B cell (primary cell): ENCODE data around the gene DVL2. TPM values are rescaled to one million over a fixed set of nuclear protein-coding genes. Genes with fewer than 3 reads are reported as not detected.
A peak's percentile ranks its signal among the peaks of the same experiment; 100 is the strongest.

ENCODE experiments used
- ATAC-seq: fragments of 200-7000 bp; cut with Tn5 transposase; one replicate; pipeline ENCODE4 v1.10.0; 2021; ENCODE audit warnings: low read depth, mild to moderate bottlenecking, moderate number of reproducible peaks, moderate library complexity
- CTCF ChIA-PET: fragments of 350-600 bp; sonication (Branson Sonifier 250); formaldehyde crosslinking; loops from one replicate; lab custom pipeline; 2021; ENCODE audit warnings: antibody characterized with exemption, inconsistent platforms; lab: Charles Lee
- POLR2A ChIA-PET: fragments of 350-600 bp; sonication (Branson Sonifier 250); formaldehyde crosslinking; loops from one replicate; lab custom pipeline; 2021; ENCODE audit warnings: antibody characterized with exemption; lab: Charles Lee
- DNase-seq: peaks from one replicate; pipeline ENCODE4 v3.0.0; 2013
- H2AFZ ChIP-seq: 2 replicates; pipeline ENCODE4 v1.6.1; 2012; ENCODE audit warnings: mild to moderate bottlenecking, low read depth, low read length; ENCODE audit not compliant: insufficient read depth, poor library complexity, severe bottlenecking
- H3K27ac ChIP-seq, 2 donors: 1 replicate in 1 of 2; 2 replicates in 1 of 2; pipeline ENCODE4 v1.5.1; 2012 to 2013; ENCODE audit warnings: low read length in 2 of 2, mild to moderate bottlenecking in 2 of 2, moderate library complexity in 1 of 2
- H3K27me3 ChIP-seq, 4 experiments: fragments of 200-600 bp in 1 of 4; sonication (generic) in 1 of 4; replicated peaks in 1 of 4; 1 replicate in 2 of 4; 2 replicates in 2 of 4; pipeline versions ENCODE4 v1.6.1 to v1.7.0; 2013 to 2016; ENCODE audit warnings: low read length in 3 of 4, mild to moderate bottlenecking in 2 of 4, mixed read lengths in 1 of 4, moderate library complexity in 1 of 4; ENCODE audit not compliant: insufficient read depth in 4 of 4, control insufficient read depth in 3 of 4; ENCODE audit errors: control extremely low read depth in 1 of 4
- H3K36me3 ChIP-seq, 2 experiments: replicated peaks in 1 of 2; 1 replicate in 1 of 2; 2 replicates in 1 of 2; pipeline versions ENCODE4 v1.6.1 to v1.7.1; 2013; ENCODE audit warnings: low read length in 1 of 2; ENCODE audit not compliant: insufficient read depth in 2 of 2, control insufficient read depth in 1 of 2; ENCODE audit errors: control extremely low read depth in 1 of 2, extremely low read depth in 1 of 2
- H3K4me1 ChIP-seq, 2 donors: fragments of 200-600 bp in 1 of 2; sonication (generic) in 1 of 2; 1 replicate in 1 of 2; 2 replicates in 1 of 2; pipeline versions ENCODE4 v1.5.1 to v1.6.1; 2013 to 2017; ENCODE audit warnings: low read length in 2 of 2; ENCODE audit not compliant: control insufficient read depth in 2 of 2, insufficient read depth in 2 of 2
- H3K4me2 ChIP-seq: replicated peaks from 2 replicates; pipeline ENCODE3; 2012; ENCODE audit warnings: mild to moderate bottlenecking, low read depth, low read length; ENCODE audit not compliant: poor library complexity, severe bottlenecking
- H3K4me3 ChIP-seq, 5 experiments: fragments of 200-600 bp in 1 of 5; sonication (generic) in 1 of 5; 1 replicate in 3 of 5; 2 replicates in 2 of 5; pipeline versions ENCODE4 v1.5.1 to v1.7.0; 2011 to 2016; ENCODE audit warnings: low read length in 4 of 5, mild to moderate bottlenecking in 4 of 5, low read depth in 2 of 5, control low read depth in 1 of 5, moderate library complexity in 1 of 5; ENCODE audit not compliant: insufficient read depth in 1 of 5; ENCODE audit errors: control extremely low read depth in 1 of 5, extremely low read depth in 1 of 5
- H3K79me2 ChIP-seq: fragments of 200-600 bp; sonication (generic); one replicate; pipeline ENCODE4 v1.6.0; 2016; ENCODE audit warnings: low read length; ENCODE audit not compliant: control insufficient read depth, insufficient read depth
- H3K9ac ChIP-seq: fragments of 200-600 bp; sonication (generic); 2 replicates; pipeline ENCODE4 v1.6.1; 2017; ENCODE audit warnings: mild to moderate bottlenecking, low read length, moderate library complexity
- H3K9me3 ChIP-seq, 3 donors: one replicate each; pipeline versions ENCODE4 v1.6.1 to v1.7.1; 2013; ENCODE audit warnings: low read length in 2 of 3; ENCODE audit not compliant: control insufficient read depth in 2 of 3, insufficient read depth in 1 of 3; ENCODE audit errors: control extremely low read depth in 1 of 3
- H4K20me1 ChIP-seq: 2 replicates; pipeline ENCODE4 v1.6.0; 2012; ENCODE audit warnings: mild to moderate bottlenecking, low read length; ENCODE audit not compliant: insufficient read depth, control insufficient read depth, poor library complexity, severe bottlenecking
- H3K27ac Mint-ChIP-seq: one replicate; pipeline ENCODE4 v1.8.0; 2021; ENCODE audit warnings: mixed read lengths
- H3K27me3 Mint-ChIP-seq: one replicate; pipeline ENCODE4 v1.8.0; 2021; ENCODE audit warnings: mixed read lengths
- H3K4me1 Mint-ChIP-seq: one replicate; pipeline ENCODE4 v1.8.0; 2021; ENCODE audit warnings: mixed read lengths
- H3K4me3 Mint-ChIP-seq: one replicate; pipeline ENCODE4 v1.8.0; 2021; ENCODE audit warnings: mixed read lengths
- H3K9me3 Mint-ChIP-seq: one replicate; pipeline ENCODE4 v1.8.0; 2022; ENCODE audit warnings: mixed read lengths; ENCODE audit not compliant: insufficient read depth
- EZH2 ChIP-seq: IDR thresholded peaks from 2 replicates; pipeline ENCODE4 v1.6.1; 2012; ENCODE audit warnings: borderline replicate concordance, low read depth, mild to moderate bottlenecking, moderate library complexity, low read length; ENCODE audit not compliant: insufficient read depth, poor library complexity, severe bottlenecking
- WGBS: methylation state at CpG from one replicate; pipeline ENCODE4 v1.1.5; 2013; ENCODE audit warnings: missing lambda C conversion rate; ENCODE audit not compliant: insufficient coverage; 5-methylcytosine and 5-hydroxymethylcytosine counted together
- intact Hi-C: fragments of 100-400 bp; cut with micrococcal nuclease; formaldehyde crosslinking; loops from one replicate; pipeline ENCODE4 v1.10.0; 2022
- polyA plus RNA-seq: library from polyadenylated mRNA; depleted of rRNA; stranded (reverse); fragments of >200 nt; gene quantifications from 2 replicates; pipeline ENCODE4 v1.2.3, GENCODE V29; 2012
- total RNA-seq, 2 donors: library from RNA; stranded (reverse); fragments of 120-200 nt in 1 of 2; gene quantifications; 1 replicate in 1 of 2; 2 replicates in 1 of 2; pipeline versions ENCODE4 v1.2.3 to v1.2.4, GENCODE V29; 2013 to 2022
- TF ChIP-seq, protein P1 (sequence below): fragments of 200-600 bp; IDR thresholded peaks from one replicate; pipeline ENCODE4 v1.8.0; 2022; ENCODE audit warnings: antibody characterized with exemption, mild to moderate bottlenecking

DVL2 gene
- total and polyA plus RNA-seq, 2 donors (not counting 1 experiment from before 2014, with no cell fraction given): 22.5 to 104 TPM

DNA sequence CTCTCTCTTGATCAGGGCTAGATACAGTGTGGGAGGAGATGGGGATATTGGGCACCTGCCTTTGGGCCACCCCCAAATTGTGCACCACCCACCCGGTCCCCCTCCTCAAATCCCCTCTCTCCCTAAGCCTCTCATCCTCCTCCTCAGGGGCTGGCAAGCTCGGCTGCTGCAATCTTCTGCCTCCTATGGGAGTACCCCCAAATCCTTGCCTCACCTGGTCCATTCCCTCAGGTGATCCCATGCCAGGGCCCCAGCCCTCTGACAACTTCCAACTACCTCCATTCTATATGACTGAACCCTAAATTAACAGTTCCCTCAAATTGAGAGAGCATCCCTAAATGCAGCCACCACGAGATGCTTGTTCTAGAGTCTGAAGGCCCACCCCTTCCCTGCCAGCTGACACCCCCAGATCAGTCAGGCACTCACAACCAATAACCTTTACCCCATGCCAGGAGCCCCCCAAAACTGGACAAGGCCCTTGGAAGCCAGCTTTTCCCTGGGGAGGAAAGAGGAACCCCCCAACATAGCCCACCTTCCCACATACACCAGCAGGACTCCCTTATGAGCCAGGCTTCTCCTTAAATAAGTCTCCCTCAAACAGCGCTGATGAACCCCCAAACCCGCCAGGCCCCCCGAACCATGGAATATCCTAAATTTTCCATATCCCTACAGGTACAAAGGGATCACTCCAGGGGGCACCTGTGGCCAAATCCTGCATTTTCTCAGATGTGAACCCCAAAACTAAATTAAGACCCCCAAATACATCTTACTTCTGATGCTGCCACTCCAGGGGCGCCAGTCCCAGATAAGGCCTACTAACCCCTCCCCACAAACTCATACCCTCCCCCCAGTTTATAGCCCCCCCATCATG, 17.8 kb downstream of the DVL2 start:
- TF ChIP-seq EZH2: no peak
- TF ChIP-seq, protein P1, sequence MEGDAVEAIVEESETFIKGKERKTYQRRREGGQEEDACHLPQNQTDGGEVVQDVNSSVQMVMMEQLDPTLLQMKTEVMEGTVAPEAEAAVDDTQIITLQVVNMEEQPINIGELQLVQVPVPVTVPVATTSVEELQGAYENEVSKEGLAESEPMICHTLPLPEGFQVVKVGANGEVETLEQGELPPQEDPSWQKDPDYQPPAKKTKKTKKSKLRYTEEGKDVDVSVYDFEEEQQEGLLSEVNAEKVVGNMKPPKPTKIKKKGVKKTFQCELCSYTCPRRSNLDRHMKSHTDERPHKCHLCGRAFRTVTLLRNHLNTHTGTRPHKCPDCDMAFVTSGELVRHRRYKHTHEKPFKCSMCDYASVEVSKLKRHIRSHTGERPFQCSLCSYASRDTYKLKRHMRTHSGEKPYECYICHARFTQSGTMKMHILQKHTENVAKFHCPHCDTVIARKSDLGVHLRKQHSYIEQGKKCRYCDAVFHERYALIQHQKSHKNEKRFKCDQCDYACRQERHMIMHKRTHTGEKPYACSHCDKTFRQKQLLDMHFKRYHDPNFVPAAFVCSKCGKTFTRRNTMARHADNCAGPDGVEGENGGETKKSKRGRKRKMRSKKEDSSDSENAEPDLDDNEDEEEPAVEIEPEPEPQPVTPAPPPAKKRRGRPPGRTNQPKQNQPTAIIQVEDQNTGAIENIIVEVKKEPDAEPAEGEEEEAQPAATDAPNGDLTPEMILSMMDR: no peak
- WGBS: 28% methylated on average over 7 of the region's 7 CpGs
- Histone ChIP-seq H2AFZ (no peak overlapping the region), H3K9me3 (no peaks in the 10 kb centered on the region), H3K79me2 (peaks cover 7% of the 10 kb centered on the region), H3K4me3 (no peak overlapping the region), H3K27ac (no peak overlapping the region), H3K9ac (no peak overlapping the region), H3K36me3 (no peaks in the 10 kb centered on the region), H3K27me3 (no peaks in the 10 kb centered on the region), H3K4me1 (peaks cover 32 to 64% of the 10 kb centered on the region in 2 donors), H3K4me2 (peak overlapping the region; percentile 21), H4K20me1 (no peaks in the 10 kb centered on the region)
- peak overlapping the region; percentile 11 for H3K4me3 Mint-ChIP-seq
- H3K27ac Mint-ChIP-seq: peak overlapping the region; percentile 47
- H3K9me3 Mint-ChIP-seq: no peaks in the 10 kb centered on the region
- no peaks in the 10 kb centered on the region for H3K27me3 Mint-ChIP-seq
- ATAC-seq: no peak
- H3K4me1 Mint-ChIP-seq: peaks cover 65% of the 10 kb centered on the region
- no peak for DNase-seq
- intact Hi-C loops: no loop called here
- POLR2A ChIA-PET: interaction anchor here (0.6 to 9.1 kb wide), 3 partner anchors 21 to 194 kb away, joined by 3 to 157 read pairs (median 4); partner anchors contain the start of genes CTDNEP1, DVL2, GABARAP and PHF23
- CTCF ChIA-PET: no interaction called here

DNA sequence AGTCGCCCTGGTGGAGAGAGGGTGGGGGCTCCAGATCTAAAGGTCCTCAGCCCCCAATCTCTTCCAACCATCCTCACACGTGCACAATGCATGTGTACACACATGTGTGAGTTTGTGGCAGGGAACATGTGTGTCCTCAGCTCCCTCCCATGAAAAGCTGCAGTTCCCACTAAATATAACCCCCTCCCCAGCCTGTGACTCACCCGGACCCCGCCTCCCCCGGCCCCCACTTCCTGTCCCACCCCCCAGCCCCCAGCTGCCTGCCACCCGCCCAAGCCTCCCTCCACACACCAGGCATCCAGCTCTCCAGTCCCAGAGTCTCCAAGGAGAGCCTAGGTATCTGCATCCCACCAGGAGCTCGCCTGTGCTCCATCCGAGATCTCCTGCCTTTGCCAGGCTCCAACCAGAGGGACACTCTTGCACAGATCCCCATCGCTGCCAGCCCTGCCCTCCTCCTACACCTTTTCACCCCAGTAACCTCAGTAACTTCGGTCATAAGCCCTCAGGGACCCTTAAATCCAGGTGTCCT, 18.6 kb downstream of the DVL2 start:
- peaks cover 31 to 58% of the 10 kb centered on the region in 2 donors for H3K4me1 ChIP-seq
- CTCF ChIA-PET: no interaction called here
- no peak overlapping the region for H2AFZ ChIP-seq
- no peaks in the 10 kb centered on the region for H3K27me3 Mint-ChIP-seq
- no peak overlapping the region for H3K27ac ChIP-seq
- no peak overlapping the region for H3K4me2 ChIP-seq
- no peaks in the 10 kb centered on the region for H3K27me3 ChIP-seq
- TF ChIP-seq, protein P1: no peak
- no peak for TF ChIP-seq EZH2
- 29% methylated on average over 4 of the region's 10 CpGs for WGBS
- H4K20me1 ChIP-seq: no peaks in the 10 kb centered on the region
- H3K9ac ChIP-seq: no peak overlapping the region
- POLR2A ChIA-PET: interaction anchor here (0.6 to 9.1 kb wide), 2 partner anchors 22 to 193 kb away, joined by 4 to 157 read pairs; partner anchors contain the start of genes DVL2, GABARAP and PHF23
- no peak overlapping the region for H3K27ac Mint-ChIP-seq
- H3K4me1 Mint-ChIP-seq: peaks cover 58% of the 10 kb centered on the region
- H3K4me3 Mint-ChIP-seq: no peak overlapping the region
- peaks cover 7% of the 10 kb centered on the region for H3K79me2 ChIP-seq
- no peaks in the 10 kb centered on the region for H3K36me3 ChIP-seq
- no peaks in the 10 kb centered on the region for H3K9me3 ChIP-seq
- intact Hi-C loops: loop anchor here (2.0 kb wide), 3 partner anchors 91 to 471 kb away; partner anchors contain the start of genes EIF5A, TMEM256 and TP53
- no peak for ATAC-seq
- H3K9me3 Mint-ChIP-seq: no peaks in the 10 kb centered on the region
- no peak overlapping the region for H3K4me3 ChIP-seq
- DNase-seq: no peak
